ENCODE data around the gene TBC1D3E.
"Not testable (repeated sequence)": the region's sequence is repeated elsewhere in the genome, so short reads cannot be mapped to it uniquely, and the experiment has no call there.

The TBC1D3E gene

DNA sequence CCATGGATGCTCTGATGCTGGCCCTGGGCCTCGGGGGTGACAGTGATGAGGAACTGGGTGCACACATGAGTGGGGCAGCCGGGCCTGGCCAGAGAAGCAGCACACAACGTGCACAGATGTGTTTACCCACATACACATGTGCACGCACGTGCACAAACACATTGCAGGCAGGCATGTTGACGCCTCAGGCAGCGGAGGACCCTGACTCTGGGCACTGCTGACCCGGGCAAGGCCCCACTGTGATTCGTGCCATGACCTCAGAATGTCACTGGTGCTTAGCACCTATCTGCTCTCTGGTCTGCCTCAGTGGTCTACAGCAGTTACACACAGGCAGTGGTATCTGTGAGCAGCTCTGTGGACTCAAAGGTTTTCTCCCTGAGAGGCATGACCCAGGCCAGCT lies at the start of gene TBC1D3E:
Gene TBC1D3E (plus strand): TSS at position 301 of the 400 bp plus-strand sequence. CDS start 1,545 bp downstream, outside the sequence.
- not testable (repeated sequence) for DNase-seq

DNA sequence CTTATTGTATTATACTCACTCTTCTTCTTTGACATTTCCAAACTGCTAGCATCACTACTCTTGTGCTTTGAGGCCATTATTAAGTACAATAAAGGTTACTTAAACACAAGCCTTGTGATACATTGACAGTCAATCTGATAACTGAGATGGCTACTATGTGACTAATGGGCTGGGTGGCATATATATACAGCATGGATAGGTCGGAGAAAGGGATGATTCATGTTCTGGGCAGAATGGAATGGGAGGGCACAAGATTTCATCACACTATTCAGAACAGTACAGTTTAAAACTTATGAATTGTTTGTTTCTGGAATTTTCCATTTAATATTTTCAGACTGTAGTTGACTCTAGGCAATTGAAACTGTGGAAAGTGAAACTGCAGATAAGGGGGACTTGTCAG lies 40.4 kb upstream of the TBC1D3E start:
- DNase-seq = not testable (repeated sequence)

DNA sequence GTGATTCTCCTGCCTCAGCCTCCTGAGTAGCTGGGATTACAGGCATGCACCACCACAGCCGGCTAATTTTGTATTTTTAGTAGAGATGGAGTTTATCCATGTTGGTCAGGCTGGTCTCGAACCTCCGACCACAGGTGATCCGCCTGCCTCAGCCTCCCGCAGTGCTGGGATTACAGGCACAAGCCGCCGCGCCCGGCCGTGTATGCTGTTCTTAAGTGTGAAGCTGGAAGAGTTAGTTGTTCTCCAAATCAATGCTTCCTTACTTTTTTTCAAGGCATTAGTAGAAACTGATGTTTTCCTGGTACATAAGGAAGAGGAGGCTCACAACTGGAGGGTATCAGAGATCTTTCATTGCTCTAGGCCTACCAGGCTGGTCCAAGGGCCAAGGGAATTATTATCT lies 39.6 kb upstream of the TBC1D3E start:
- DNase-seq = not testable (repeated sequence)

DNA sequence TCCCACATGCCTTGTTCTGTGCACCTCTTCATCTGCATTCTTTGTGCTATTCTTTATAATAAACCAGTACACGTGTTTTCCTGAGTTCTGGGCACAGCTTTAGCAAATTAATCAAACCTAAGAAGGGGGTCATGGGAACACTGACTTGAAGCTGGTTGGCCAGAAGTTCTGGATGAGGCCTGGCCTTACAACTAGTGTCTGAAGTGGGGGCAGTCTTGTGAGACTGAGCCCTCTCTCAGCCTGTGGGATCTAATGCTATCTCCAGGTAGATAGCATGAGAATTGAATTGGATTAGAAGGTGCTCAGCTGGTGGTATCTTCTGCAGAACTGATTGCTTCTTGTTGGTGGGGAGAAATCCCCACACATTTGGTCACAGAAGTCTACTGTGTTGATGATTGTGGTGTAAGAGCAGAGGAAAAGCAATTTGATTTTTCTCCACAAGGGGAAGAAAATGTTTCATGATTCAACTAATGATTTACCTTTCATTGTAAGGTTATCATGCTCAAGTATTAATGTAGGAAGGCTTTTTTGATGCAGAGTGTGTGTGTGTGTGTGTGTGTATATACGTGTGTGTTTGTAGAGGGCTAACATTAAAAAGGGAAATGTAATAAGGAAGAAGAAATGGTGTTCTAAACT lies 33.6 kb upstream of the TBC1D3E start:
- not testable (repeated sequence) for DNase-seq

- not testable (repeated sequence) for DNase-seq
Observed at GRCh38 chr17:38099262-38099661, 28.5 kb upstream of the TBC1D3E start.

GRCh38 chr17:38119829-38120228 lies 7.9 kb upstream of the TBC1D3E start:
- not testable (repeated sequence) for DNase-seq

DNA sequence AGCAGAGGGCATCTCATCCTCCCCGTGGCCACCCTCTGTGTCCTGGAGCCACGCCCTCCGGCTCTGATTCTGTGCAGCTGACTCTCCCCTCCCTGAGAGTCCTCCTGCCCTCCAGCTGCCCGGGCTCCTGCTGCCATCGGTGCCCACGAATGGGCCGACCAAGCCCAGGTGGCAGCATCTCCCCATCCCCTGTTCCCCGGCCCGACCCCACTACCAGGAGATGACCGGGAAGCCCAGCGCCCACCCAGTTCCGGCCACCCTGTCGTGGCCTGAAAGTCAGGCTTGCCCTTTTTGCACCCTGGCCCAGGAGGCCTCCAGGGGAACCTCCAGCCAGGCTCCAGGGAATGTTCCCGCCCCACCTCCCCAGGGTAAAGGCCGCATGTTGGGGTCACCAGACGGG lies 7.1 kb downstream of the TBC1D3E start:
- not testable (repeated sequence) for DNase-seq
